ENCODE data around the gene ABCC8. TPM values are rescaled to one million over a fixed set of nuclear protein-coding genes. Genes with fewer than 3 reads are reported as not detected.

Gene ABCC8
- total RNA-seq, 1 experiment from 2014 or later, result not detected

DNA sequence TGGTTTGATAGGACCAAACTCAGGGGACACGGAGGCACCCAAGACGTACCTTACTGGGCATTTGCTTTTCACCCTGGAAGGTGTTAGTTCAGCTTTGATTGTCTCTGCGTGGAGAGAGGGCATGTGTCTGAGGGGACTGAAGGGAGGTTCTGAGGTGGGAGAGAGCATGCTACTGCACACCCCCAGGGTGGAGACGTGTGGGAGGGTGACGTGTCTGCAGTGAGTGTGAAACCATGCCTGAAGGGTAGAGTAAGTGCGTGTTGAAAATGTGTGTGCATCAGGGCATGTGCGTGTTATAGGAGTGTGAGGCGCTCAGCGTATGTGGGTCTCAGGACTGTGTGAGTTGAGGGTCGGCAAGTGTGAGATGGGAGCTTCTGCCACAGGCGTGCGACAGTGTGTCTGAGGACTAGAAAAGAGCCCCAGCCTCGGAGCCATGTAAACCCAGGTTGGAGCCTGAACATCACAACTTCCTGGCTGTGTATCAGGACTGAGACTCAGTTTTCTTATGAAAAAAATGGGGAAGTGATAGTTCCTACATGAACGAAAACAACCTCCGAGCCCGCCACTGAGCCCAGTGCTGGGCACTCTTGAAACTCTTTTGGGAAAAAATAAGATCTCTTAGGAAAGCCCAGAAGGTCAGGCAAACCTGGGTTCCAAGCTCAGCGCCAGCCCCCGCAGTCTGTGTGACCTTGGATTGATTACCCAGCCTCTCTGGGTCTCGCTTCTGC lies 76.4 kb downstream of the ABCC8 start:
- no peaks in the 10 kb centered on the region for H3K9me3 ChIP-seq (ENCODE audit: low read depth, low read length, poor library complexity, severe bottlenecking)
- H3K27me3 ChIP-seq (replicated peaks; ENCODE audit: insufficient read depth, low read depth, low read length, poor library complexity), result no peaks in the 10 kb centered on the region
- H3K36me3 ChIP-seq (ENCODE audit: insufficient read depth, low read length, poor library complexity, severe bottlenecking), result no peaks in the 10 kb centered on the region
- no peaks in the 10 kb centered on the region for H3K4me1 ChIP-seq (ENCODE audit: insufficient read depth, low read length, poor library complexity, severe bottlenecking)
- no peak overlapping the region for H3K4me3 ChIP-seq (ENCODE audit: low read depth, low read length, poor library complexity, severe bottlenecking)
- no peak for TF ChIP-seq EZH2 (IDR thresholded peaks at IDR 0.05; ENCODE audit: borderline replicate concordance, low read depth, low read length, poor library complexity, severe bottlenecking)
- TF ChIP-seq CTCF (conservative IDR thresholded peaks at IDR 0.05; ENCODE audit: low read depth, low read length), result no peak
- CTCF ChIA-PET, result no interaction called here
- intact Hi-C loops (cut with micrococcal nuclease; ENCODE audit: unreplicated experiment), result no loop called here
- POLR2A ChIA-PET (ENCODE audit: low non-redundant PET), result no interaction called here
- no TSS peak for BruUV-seq (replicated peaks)
- DNase-seq (ENCODE audit: low spot score), result no peak
- H3K27ac ChIP-seq (ENCODE audit: low read depth, low read length, poor library complexity, severe bottlenecking), result no peak overlapping the region

- ChIA-PET CTCF (no interaction called here), POLR2A (ENCODE audit: low non-redundant PET) (no interaction called here)
- TF ChIP-seq EZH2 (IDR thresholded peaks at IDR 0.05; ENCODE audit: borderline replicate concordance, low read depth, low read length, poor library complexity, severe bottlenecking), result no peak
- TF ChIP-seq CTCF (conservative IDR thresholded peaks at IDR 0.05; ENCODE audit: low read depth, low read length), result no peak
Measured at GRCh38 chr11:17399236-17399635, 77.4 kb downstream of the ABCC8 start.

GRCh38 chr11:17397311-17398002 lies 79.2 kb downstream of the ABCC8 start:
- no TSS peak for BruUV-seq (replicated peaks)
- ChIA-PET CTCF (no interaction called here), POLR2A (ENCODE audit: low non-redundant PET) (no interaction called here)
- no peak for TF ChIP-seq EZH2 (IDR thresholded peaks at IDR 0.05; ENCODE audit: borderline replicate concordance, low read depth, low read length, poor library complexity, severe bottlenecking)
- TF ChIP-seq CTCF (conservative IDR thresholded peaks at IDR 0.05; ENCODE audit: low read depth, low read length), result no peak
- intact Hi-C loops (cut with micrococcal nuclease; ENCODE audit: unreplicated experiment), result no loop called here
- DNase-seq (ENCODE audit: low spot score), result no peak
- no peaks in the 10 kb centered on the region for H3K36me3 ChIP-seq (ENCODE audit: insufficient read depth, low read length, poor library complexity, severe bottlenecking)
- no peaks in the 10 kb centered on the region for H3K9me3 ChIP-seq (ENCODE audit: low read depth, low read length, poor library complexity, severe bottlenecking)
- no peak overlapping the region for H3K4me3 ChIP-seq (ENCODE audit: low read depth, low read length, poor library complexity, severe bottlenecking)
- H3K27ac ChIP-seq (ENCODE audit: low read depth, low read length, poor library complexity, severe bottlenecking), result no peak overlapping the region
- H3K27me3 ChIP-seq (replicated peaks; ENCODE audit: insufficient read depth, low read depth, low read length, poor library complexity), result no peaks in the 10 kb centered on the region
- H3K4me1 ChIP-seq (ENCODE audit: insufficient read depth, low read length, poor library complexity, severe bottlenecking), result no peaks in the 10 kb centered on the region

More at GRCh38 chr11:17399236-17399635, 77.4 kb downstream of the ABCC8 start:
- no peak overlapping the region for H3K27ac ChIP-seq (ENCODE audit: low read depth, low read length, poor library complexity, severe bottlenecking)
- intact Hi-C loops (cut with micrococcal nuclease; ENCODE audit: unreplicated experiment), result no loop called here
- no peaks in the 10 kb centered on the region for H3K4me1 ChIP-seq (ENCODE audit: insufficient read depth, low read length, poor library complexity, severe bottlenecking)
- H3K36me3 ChIP-seq (ENCODE audit: insufficient read depth, low read length, poor library complexity, severe bottlenecking), result no peaks in the 10 kb centered on the region
- H3K9me3 ChIP-seq (ENCODE audit: low read depth, low read length, poor library complexity, severe bottlenecking), result no peaks in the 10 kb centered on the region
- no peak overlapping the region for H3K4me3 ChIP-seq (ENCODE audit: low read depth, low read length, poor library complexity, severe bottlenecking)
- no peak for DNase-seq (ENCODE audit: low spot score)
- BruUV-seq (replicated peaks), result no TSS peak
- H3K27me3 ChIP-seq (replicated peaks; ENCODE audit: insufficient read depth, low read depth, low read length, poor library complexity), result no peaks in the 10 kb centered on the region
